HL-60 (cell line): ENCODE measurements around the gene CSNK1A1L.
"Not testable (repeated sequence)": the region's sequence is repeated elsewhere in the genome, so short reads cannot be mapped to it uniquely, and the experiment has no call there.

Experiments used
- DNase-seq, 2 experiments: peaks; one replicate each; pipeline ENCODE4 v3.0.0-alpha.2; 2010 to 2020; ENCODE audit warnings: low read depth in 1 of 2, low spot score in 1 of 2
- H3K27ac ChIP-seq: fragments of 250-450 bp; sonication (Bioruptor Pico); replicated peaks from 2 replicates; pipeline ENCODE4 v1.5.1; 2020; ENCODE audit warnings: mild to moderate bottlenecking, moderate library complexity
- H3K27me3 ChIP-seq: fragments of 250-450 bp; sonication (Bioruptor Pico); 2 replicates; pipeline ENCODE4 v1.5.1; 2021; ENCODE audit warnings: mild to moderate bottlenecking, moderate library complexity; ENCODE audit not compliant: insufficient read depth, poor library complexity, severe bottlenecking
- H3K4me3 ChIP-seq: replicated peaks from 2 replicates; pipeline ENCODE4 v1.5.1; 2011; ENCODE audit warnings: mild to moderate bottlenecking, control low read depth, low read length; ENCODE audit not compliant: insufficient read depth
- CTCF ChIP-seq: IDR thresholded peaks from one replicate; pipeline ENCODE4 v1.5.1; 2011; ENCODE audit warnings: low read length, control low read depth, inconsistent platforms; ENCODE audit not compliant: insufficient read depth
- GABPA ChIP-seq: IDR thresholded peaks from 2 replicates; pipeline ENCODE4 v1.6.1; 2012; ENCODE audit warnings: low read depth
- POLR2AphosphoS5 ChIP-seq: IDR thresholded peaks from 2 replicates; pipeline ENCODE4 v1.6.1; 2012; ENCODE audit warnings: low read depth
- REST ChIP-seq: IDR thresholded peaks from 2 replicates; pipeline ENCODE4 v1.6.1; 2012; ENCODE audit warnings: low read depth; ENCODE audit not compliant: insufficient replicate concordance
- SPI1 ChIP-seq: IDR thresholded peaks from 2 replicates; pipeline ENCODE4 v1.6.1; 2012; ENCODE audit warnings: low read depth, mild to moderate bottlenecking, borderline replicate concordance

The CSNK1A1L gene

GRCh38 chr13:37065890-37066526 lies 39.5 kb downstream of the CSNK1A1L start:
- Histone ChIP-seq H3K27me3 (no peaks in the 10 kb centered on the region), H3K4me3 (no peak overlapping the region), H3K27ac (no peak overlapping the region)
- TF ChIP-seq SPI1 (no peak), CTCF (no peak), POLR2AphosphoS5 (no peak), GABPA (no peak)
- DNase-seq = no peak

GRCh38 chr13:37059848-37060192 lies 45.6 kb downstream of the CSNK1A1L start:
- DNase-seq = no peak
- peak overlapping the region; percentile 96 for H3K27ac ChIP-seq
- H3K4me3 ChIP-seq = peak overlapping the region; percentile 67
- TF ChIP-seq CTCF = no peak
- no peak for TF ChIP-seq SPI1
- TF ChIP-seq POLR2AphosphoS5 = no peak
- TF ChIP-seq REST = no peak
- TF ChIP-seq GABPA = no peak
- no peaks in the 10 kb centered on the region for H3K27me3 ChIP-seq

- TF ChIP-seq REST (no peak), CTCF (no peak), SPI1 (no peak), GABPA (peak; percentile 77), POLR2AphosphoS5 (peak; percentile 93)
- H3K27me3 ChIP-seq = no peaks in the 10 kb centered on the region
- H3K4me3 ChIP-seq = peak within 1 kb of the TSS; percentile 67
- peak within 1 kb of the TSS; percentile 96 for H3K27ac ChIP-seq
- DNase-seq = peak; percentile 54 to 95
Measured at GRCh38 chr13:37058910-37059847, 46.3 kb downstream of the CSNK1A1L start, which contains the start of gene SUPT20H. SUPT20H (minus strand) TSS chr13:37059688; CDS start chr13:37051490, 8,198 bp downstream.

- DNase-seq = peak in 1 of 2 experiments; percentile 7
- H3K27me3 ChIP-seq, H3K4me3 ChIP-seq, H3K27ac ChIP-seq: not testable (repeated sequence)
Measured at GRCh38 chr13:37056228-37056627, 49.2 kb downstream of the CSNK1A1L start.
